HCT116 (cell line): Measurements from ENCODE around the gene KCNK13.

Experiments
- CTCF ChIP-seq, 3 experiments: fragments of 200-600 bp in 1 of 3; sonication (generic) in 1 of 3; IDR thresholded peaks in 2 of 3; conservative IDR thresholded peaks in 1 of 3; 2 replicates each; pipeline ENCODE4 v1.5.1; 2012 to 2017; ENCODE audit warnings: low read depth in 2 of 3, low read length in 2 of 3, antibody characterized with exemption in 1 of 3, borderline replicate concordance in 1 of 3, control low read depth in 1 of 3, mild to moderate bottlenecking in 1 of 3, mixed read lengths in 1 of 3, mixed run types in 1 of 3, moderate library complexity in 1 of 3; ENCODE audit not compliant: insufficient read depth in 1 of 3
- EZH2 ChIP-seq: fragments of 200-600 bp; sonication (generic); IDR thresholded peaks from 2 replicates; pipeline ENCODE4 v1.6.1; 2017; ENCODE audit warnings: antibody characterized with exemption, mixed run types
- EZH2phosphoT487 ChIP-seq: fragments of 200-600 bp; IDR thresholded peaks from 2 replicates; pipeline ENCODE4 v1.6.1; 2018; ENCODE audit warnings: antibody characterized with exemption, borderline replicate concordance
- MAX ChIP-seq: IDR thresholded peaks from 2 replicates; pipeline ENCODE4 v1.6.1; 2012
- POLR2A ChIP-seq: IDR thresholded peaks from 2 replicates; pipeline ENCODE4 v1.7.0; 2011; ENCODE audit warnings: borderline replicate concordance; ENCODE audit not compliant: insufficient read depth, insufficient read length; ENCODE audit errors: extremely low read depth
- POLR2AphosphoS5 ChIP-seq: IDR thresholded peaks from 2 replicates; pipeline ENCODE4 v1.6.1; 2011; ENCODE audit warnings: mild to moderate bottlenecking, low read depth, low read length, moderate library complexity
- RAD21 ChIP-seq: IDR thresholded peaks from 2 replicates; pipeline ENCODE4 v1.6.1; 2012; ENCODE audit warnings: low read depth, mild to moderate bottlenecking
- REST ChIP-seq: IDR thresholded peaks from 2 replicates; pipeline ENCODE4 v1.6.1; 2012; ENCODE audit warnings: low read depth
- SIN3A ChIP-seq: IDR thresholded peaks from 2 replicates; pipeline ENCODE4 v1.6.1; 2012; ENCODE audit warnings: low read depth
- SP1 ChIP-seq: IDR thresholded peaks from 2 replicates; pipeline ENCODE4 v1.6.1; 2012; ENCODE audit warnings: low read depth
- ZFX ChIP-seq: fragments of 450-650 bp; IDR thresholded peaks from 2 replicates; pipeline ENCODE4 v1.6.1; 2017

GRCh38 chr14:90159146-90159545 is 97.4 kb downstream of the KCNK13 start:
- no peak for TF ChIP-seq ZFX
- TF ChIP-seq MAX = no peak
- no peak for TF ChIP-seq POLR2AphosphoS5
- no peak for TF ChIP-seq SIN3A
- no peak for TF ChIP-seq POLR2A
- TF ChIP-seq CTCF (IDR thresholded peaks at IDR 0.05 in 2 of 3, conservative IDR thresholded peaks at IDR 0.05 in 1 of 3; ENCODE audit: borderline replicate concordance in 1 of 3, insufficient read depth in 1 of 3, low read depth in 2 of 3, low read length in 2 of 3) = no peak
- no peak for TF ChIP-seq EZH2
- no peak for TF ChIP-seq RAD21
- TF ChIP-seq REST = no peak
- TF ChIP-seq EZH2phosphoT487 = no peak
- TF ChIP-seq SP1 = no peak
